DOHH2 (cell line): ENCODE measurements around the gene C12orf56.

Experiments used
- H3F3A ChIP-seq: fragments of 200-600 bp; sonication (generic), shearing (Covaris generic); 2 replicates; pipeline ENCODE4 v1.6.0; 2016; ENCODE audit warnings: antibody characterized with exemption, mild to moderate bottlenecking; ENCODE audit not compliant: control insufficient read depth, insufficient read depth
- H3K27ac ChIP-seq: fragments of 200-600 bp; sonication (generic); 2 replicates; pipeline ENCODE4 v1.5.1; 2014; ENCODE audit warnings: low read depth, mild to moderate bottlenecking, low read length, moderate library complexity
- H3K27me3 ChIP-seq: fragments of 200-600 bp; sonication (generic); 2 replicates; pipeline ENCODE4 v1.6.1; 2014; ENCODE audit warnings: mild to moderate bottlenecking, low read length, mixed read lengths; ENCODE audit not compliant: control insufficient read depth
- H3K36me3 ChIP-seq: fragments of 200-600 bp; sonication (generic); 2 replicates; pipeline ENCODE4 v1.6.1; 2014; ENCODE audit warnings: mild to moderate bottlenecking, low read length, moderate library complexity, mixed read lengths; ENCODE audit not compliant: control insufficient read depth
- H3K4me1 ChIP-seq: fragments of 200-600 bp; sonication (generic); 2 replicates; pipeline ENCODE4 v1.6.1; 2014; ENCODE audit warnings: mild to moderate bottlenecking, low read length, mixed read lengths; ENCODE audit not compliant: control insufficient read depth
- H3K4me2 ChIP-seq: fragments of 200-600 bp; sonication (generic); 2 replicates; pipeline ENCODE4 v1.6.0; 2014; ENCODE audit warnings: mild to moderate bottlenecking, low read length, moderate library complexity
- H3K4me3 ChIP-seq: fragments of 200-600 bp; sonication (generic); 2 replicates; pipeline ENCODE4 v1.5.1; 2014; ENCODE audit warnings: mild to moderate bottlenecking, low read length, mixed read lengths
- H3K79me2 ChIP-seq: fragments of 200-600 bp; sonication (generic); 2 replicates; pipeline ENCODE4 v1.6.1; 2014; ENCODE audit warnings: mild to moderate bottlenecking, low read length, mixed read lengths; ENCODE audit not compliant: control insufficient read depth
- H3K9me2 ChIP-seq: fragments of 200-600 bp; sonication (generic); replicated peaks from 2 replicates; pipeline ENCODE4 v1.6.1; 2014; ENCODE audit warnings: mild to moderate bottlenecking, low read length, mixed read lengths; ENCODE audit not compliant: control insufficient read depth
- H3K9me3 ChIP-seq: fragments of 200-600 bp; sonication (generic); 2 replicates; pipeline ENCODE4 v1.6.1; 2014; ENCODE audit warnings: antibody characterized with exemption, low read length, mixed read lengths; ENCODE audit not compliant: control insufficient read depth, insufficient read depth
- H4K20me1 ChIP-seq: fragments of 200-600 bp; sonication (generic); 2 replicates; pipeline ENCODE4 v1.6.0; 2014; ENCODE audit warnings: low read depth, mild to moderate bottlenecking, antibody characterized with exemption, low read length, moderate library complexity; ENCODE audit not compliant: control insufficient read depth, insufficient read depth
- EZH2phosphoT487 ChIP-seq: fragments of 200-600 bp; sonication (generic); IDR thresholded peaks from 2 replicates; pipeline ENCODE4 v1.6.1; 2017; ENCODE audit warnings: borderline replicate concordance, mild to moderate bottlenecking, antibody characterized with exemption, low read length, moderate library complexity, mixed read lengths
- TF ChIP-seq, protein P1 (sequence below): fragments of 200-600 bp; sonication (generic); IDR thresholded peaks from one replicate; pipeline ENCODE4 v1.5.1; 2014; ENCODE audit warnings: antibody characterized with exemption, mild to moderate bottlenecking, low read depth, low read length; ENCODE audit not compliant: poor library complexity, severe bottlenecking

C12orf56 gene

GRCh38 chr12:64221651-64222008, 168.9 kb downstream of the C12orf56 start:
- peaks cover 5% of the 10 kb centered on the region; the same call in 1 of the 2 replicates for H3K36me3 ChIP-seq
- TF ChIP-seq, protein P1, sequence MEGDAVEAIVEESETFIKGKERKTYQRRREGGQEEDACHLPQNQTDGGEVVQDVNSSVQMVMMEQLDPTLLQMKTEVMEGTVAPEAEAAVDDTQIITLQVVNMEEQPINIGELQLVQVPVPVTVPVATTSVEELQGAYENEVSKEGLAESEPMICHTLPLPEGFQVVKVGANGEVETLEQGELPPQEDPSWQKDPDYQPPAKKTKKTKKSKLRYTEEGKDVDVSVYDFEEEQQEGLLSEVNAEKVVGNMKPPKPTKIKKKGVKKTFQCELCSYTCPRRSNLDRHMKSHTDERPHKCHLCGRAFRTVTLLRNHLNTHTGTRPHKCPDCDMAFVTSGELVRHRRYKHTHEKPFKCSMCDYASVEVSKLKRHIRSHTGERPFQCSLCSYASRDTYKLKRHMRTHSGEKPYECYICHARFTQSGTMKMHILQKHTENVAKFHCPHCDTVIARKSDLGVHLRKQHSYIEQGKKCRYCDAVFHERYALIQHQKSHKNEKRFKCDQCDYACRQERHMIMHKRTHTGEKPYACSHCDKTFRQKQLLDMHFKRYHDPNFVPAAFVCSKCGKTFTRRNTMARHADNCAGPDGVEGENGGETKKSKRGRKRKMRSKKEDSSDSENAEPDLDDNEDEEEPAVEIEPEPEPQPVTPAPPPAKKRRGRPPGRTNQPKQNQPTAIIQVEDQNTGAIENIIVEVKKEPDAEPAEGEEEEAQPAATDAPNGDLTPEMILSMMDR: no peak
- TF ChIP-seq EZH2phosphoT487: no peak

DNA sequence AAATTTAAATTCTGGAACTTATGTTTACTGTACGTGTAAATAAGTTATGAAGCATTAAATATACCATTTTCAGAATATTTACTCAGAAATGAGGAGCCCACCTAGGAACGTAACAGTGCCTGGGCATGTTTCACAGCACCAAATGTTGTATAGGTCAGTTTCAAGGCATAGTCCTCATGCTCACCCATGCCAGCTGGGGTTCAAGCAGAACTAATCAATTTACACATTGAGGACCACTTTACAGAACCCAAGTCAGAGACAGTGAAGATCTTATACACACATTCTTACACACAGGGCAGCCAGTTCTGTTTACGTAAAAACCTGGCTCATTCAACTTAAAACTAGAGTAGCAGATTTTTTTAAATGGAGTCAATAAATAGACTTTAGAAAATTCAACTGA, 170.5 kb downstream of the C12orf56 start:
- H3K4me2 ChIP-seq: peak overlapping the region; percentile 80
- H3K27ac ChIP-seq: no peak overlapping the region
- H4K20me1 ChIP-seq: no peaks in the 10 kb centered on the region
- peaks cover 24% of the 10 kb centered on the region for H3K4me1 ChIP-seq
- no peaks in the 10 kb centered on the region for H3K9me3 ChIP-seq
- peak overlapping the region; percentile 44 for H3K4me3 ChIP-seq
- TF ChIP-seq EZH2phosphoT487: no peak
- TF ChIP-seq, protein P1: no peak
- H3K27me3 ChIP-seq: no peaks in the 10 kb centered on the region
- H3K79me2 ChIP-seq: peaks cover 49% of the 10 kb centered on the region
- H3K9me2 ChIP-seq: no peaks in the 10 kb centered on the region
- peaks cover 10% of the 10 kb centered on the region for H3K36me3 ChIP-seq
- no peaks in the 10 kb centered on the region for H3F3A ChIP-seq

More at GRCh38 chr12:64221651-64222008, 168.9 kb downstream of the C12orf56 start:
- Histone ChIP-seq H3K4me3 (peak overlapping the region; percentile 89), H3K4me1 (peaks cover 24% of the 10 kb centered on the region), H3K27me3 (no peaks in the 10 kb centered on the region), H3K9me3 (no peaks in the 10 kb centered on the region), H3F3A (no peaks in the 10 kb centered on the region), H3K27ac (peak overlapping the region; percentile 33; the same call in 1 of the 2 replicates), H3K9me2 (no peaks in the 10 kb centered on the region), H4K20me1 (no peaks in the 10 kb centered on the region), H3K4me2 (peak overlapping the region; percentile 80), H3K79me2 (peaks cover 46% of the 10 kb centered on the region)

DNA sequence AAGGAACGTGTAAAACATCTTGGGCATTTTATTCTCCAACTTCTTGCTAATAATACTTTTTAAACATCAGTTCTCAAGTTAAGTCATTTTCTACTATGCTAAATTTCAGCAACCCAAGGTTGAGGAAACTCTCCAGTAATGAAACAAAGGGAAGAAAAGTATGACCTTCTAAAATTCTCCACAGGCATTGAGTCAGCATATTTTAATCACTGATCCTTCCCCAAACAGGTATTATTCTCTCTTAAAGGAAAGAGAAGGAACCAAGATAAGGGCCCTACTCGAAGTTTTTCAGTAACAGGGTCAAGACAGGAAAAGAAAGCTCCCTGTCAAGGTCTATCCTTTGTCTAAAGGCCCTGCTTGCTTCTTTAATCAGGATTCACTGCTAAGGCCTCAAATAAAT, 171.4 kb downstream of the C12orf56 start:
- no peak overlapping the region for H3K27ac ChIP-seq

More for the DNA sequence above, 171.4 kb downstream of the C12orf56 start:
- peak overlapping the region; percentile 40 for H3K4me2 ChIP-seq
- no peaks in the 10 kb centered on the region for H3F3A ChIP-seq
- H3K79me2 ChIP-seq: peaks cover 49% of the 10 kb centered on the region
- H3K4me3 ChIP-seq: no peak overlapping the region
- no peaks in the 10 kb centered on the region for H3K27me3 ChIP-seq
- no peaks in the 10 kb centered on the region for H3K9me2 ChIP-seq
- TF ChIP-seq, protein P1: no peak
- TF ChIP-seq EZH2phosphoT487: no peak
- H3K9me3 ChIP-seq: no peaks in the 10 kb centered on the region
- peaks cover 24% of the 10 kb centered on the region for H3K4me1 ChIP-seq
- peaks cover 16% of the 10 kb centered on the region for H3K36me3 ChIP-seq
- no peaks in the 10 kb centered on the region for H4K20me1 ChIP-seq
